Esophagus squamous epithelium (tissue), 5 donors: ENCODE data around the gene SLC24A3. TPM values are rescaled to one million over a fixed set of nuclear protein-coding genes. Genes with fewer than 3 reads are reported as not detected.

Experiments
- DNase-seq: peaks from one replicate; lab custom pipeline; 2025; lab: John Stamatoyannopoulos, UW
- H3K27ac ChIP-seq, 4 donors: fragments of 200-600 bp; sonication (generic); one replicate each; pipeline ENCODE4 v1.5.1; 2016 to 2019; ENCODE audit warnings: mild to moderate bottlenecking in 1 of 4
- H3K27me3 ChIP-seq, 4 donors: fragments of 200-600 bp; sonication (generic); 1 replicate in 3 of 4; 2 replicates in 1 of 4; pipeline versions ENCODE4 v1.5.1 to v1.6.0; 2017 to 2021; ENCODE audit warnings: antibody characterized with exemption in 1 of 4
- H3K36me3 ChIP-seq, 3 donors: fragments of 200-600 bp; sonication (generic); one replicate each; pipeline ENCODE4 v1.5.1; 2016 to 2019
- H3K4me1 ChIP-seq, 3 donors: fragments of 200-600 bp; sonication (generic); one replicate each; pipeline ENCODE4 v1.5.1; 2017 to 2019
- H3K4me3 ChIP-seq, 4 donors: fragments of 200-600 bp; sonication (generic); 1 replicate in 3 of 4; 2 replicates in 1 of 4; pipeline ENCODE4 v1.5.1; 2016 to 2019; ENCODE audit warnings: mild to moderate bottlenecking in 2 of 4, moderate library complexity in 1 of 4
- H3K9me3 ChIP-seq, 3 donors: fragments of 200-600 bp; sonication (generic); one replicate each; pipeline ENCODE4 v1.5.1; 2016 to 2019
- POLR2A ChIP-seq, 4 donors: fragments of 450-650 bp; IDR thresholded peaks; one replicate each; pipeline ENCODE4 v1.6.1; 2017; ENCODE audit warnings: antibody characterized with exemption in 4 of 4, mild to moderate bottlenecking in 4 of 4, moderate library complexity in 3 of 4
- WGBS, 2 donors: methylation state at CpG; one replicate each; pipeline ENCODE4 v1.1.5; 2018; 5-methylcytosine and 5-hydroxymethylcytosine counted together
- intact Hi-C: fragments of 100-400 bp; cut with DNase I; formaldehyde crosslinking; loops from one replicate; pipeline ENCODE4 v1.15.0; 2022
- total RNA-seq, 4 donors: library from RNA; depleted of rRNA; stranded (reverse); fragments of >200 nt; gene quantifications; one replicate each; pipeline ENCODE4 v1.1.0, GENCODE V29; 2016
- TF ChIP-seq, protein P1 (sequence below), 6 experiments: fragments of 450-650 bp in 4 of 6; fragments of 200-600 bp in 2 of 6; sonication (generic) in 2 of 6; IDR thresholded peaks; one replicate each; pipeline ENCODE4 v1.5.1; 2016 to 2019; ENCODE audit warnings: antibody characterized with exemption in 6 of 6, mild to moderate bottlenecking in 4 of 6, moderate library complexity in 4 of 6
- donor health status: DM: yes; HTN: yes; CAD: no.

SLC24A3 gene
- total RNA-seq, 4 donors from 2014 or later, result 3.0 to 8.2 (median 6.1) TPM

DNA sequence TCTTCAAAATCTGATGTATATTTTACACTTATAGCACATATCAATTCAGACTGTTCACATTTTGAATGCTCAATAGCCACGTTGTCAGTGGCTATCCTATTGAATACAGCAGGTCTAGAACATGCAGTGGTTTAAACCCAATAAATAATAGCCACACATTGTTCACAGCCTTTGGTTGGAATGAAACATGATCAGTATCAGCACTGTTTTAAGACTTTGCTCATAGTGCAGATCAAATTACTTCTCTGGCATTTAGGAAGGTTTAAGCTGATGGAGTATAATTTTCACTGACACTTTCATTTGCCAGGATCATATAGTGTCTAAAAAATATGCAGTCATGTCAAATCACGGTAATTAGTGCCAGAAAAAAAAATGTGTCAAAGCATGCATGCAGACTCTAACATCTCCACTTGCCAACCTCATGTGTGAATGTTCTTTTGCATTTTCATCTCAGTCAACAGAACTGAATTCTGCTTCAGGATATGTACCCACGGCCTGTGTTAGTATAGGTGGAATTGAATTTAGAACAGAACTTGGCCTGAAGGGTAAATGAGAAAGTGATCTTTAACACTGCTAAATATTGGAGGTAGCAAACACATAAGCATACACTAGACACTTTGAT, 184.1 kb downstream of the SLC24A3 start:
- TF ChIP-seq, protein P1, sequence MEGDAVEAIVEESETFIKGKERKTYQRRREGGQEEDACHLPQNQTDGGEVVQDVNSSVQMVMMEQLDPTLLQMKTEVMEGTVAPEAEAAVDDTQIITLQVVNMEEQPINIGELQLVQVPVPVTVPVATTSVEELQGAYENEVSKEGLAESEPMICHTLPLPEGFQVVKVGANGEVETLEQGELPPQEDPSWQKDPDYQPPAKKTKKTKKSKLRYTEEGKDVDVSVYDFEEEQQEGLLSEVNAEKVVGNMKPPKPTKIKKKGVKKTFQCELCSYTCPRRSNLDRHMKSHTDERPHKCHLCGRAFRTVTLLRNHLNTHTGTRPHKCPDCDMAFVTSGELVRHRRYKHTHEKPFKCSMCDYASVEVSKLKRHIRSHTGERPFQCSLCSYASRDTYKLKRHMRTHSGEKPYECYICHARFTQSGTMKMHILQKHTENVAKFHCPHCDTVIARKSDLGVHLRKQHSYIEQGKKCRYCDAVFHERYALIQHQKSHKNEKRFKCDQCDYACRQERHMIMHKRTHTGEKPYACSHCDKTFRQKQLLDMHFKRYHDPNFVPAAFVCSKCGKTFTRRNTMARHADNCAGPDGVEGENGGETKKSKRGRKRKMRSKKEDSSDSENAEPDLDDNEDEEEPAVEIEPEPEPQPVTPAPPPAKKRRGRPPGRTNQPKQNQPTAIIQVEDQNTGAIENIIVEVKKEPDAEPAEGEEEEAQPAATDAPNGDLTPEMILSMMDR (IDR thresholded peaks at IDR 0.05), result no peak
- TF ChIP-seq POLR2A (IDR thresholded peaks at IDR 0.05), result no peak
- H3K4me3 ChIP-seq, result no peak overlapping the region
- 23 to 24% methylated on average over 3 of the region's 3 CpGs for whole genome bisulfite sequencing, 2 donors
- no peaks in the 10 kb centered on the region for H3K36me3 ChIP-seq
- no peak overlapping the region for H3K27ac ChIP-seq
- intact Hi-C loops, result no loop called here
- no peaks in the 10 kb centered on the region for H3K4me1 ChIP-seq
- no peaks in the 10 kb centered on the region for H3K9me3 ChIP-seq
- H3K27me3 ChIP-seq, result no peaks in the 10 kb centered on the region
- no peak for DNase-seq

DNA sequence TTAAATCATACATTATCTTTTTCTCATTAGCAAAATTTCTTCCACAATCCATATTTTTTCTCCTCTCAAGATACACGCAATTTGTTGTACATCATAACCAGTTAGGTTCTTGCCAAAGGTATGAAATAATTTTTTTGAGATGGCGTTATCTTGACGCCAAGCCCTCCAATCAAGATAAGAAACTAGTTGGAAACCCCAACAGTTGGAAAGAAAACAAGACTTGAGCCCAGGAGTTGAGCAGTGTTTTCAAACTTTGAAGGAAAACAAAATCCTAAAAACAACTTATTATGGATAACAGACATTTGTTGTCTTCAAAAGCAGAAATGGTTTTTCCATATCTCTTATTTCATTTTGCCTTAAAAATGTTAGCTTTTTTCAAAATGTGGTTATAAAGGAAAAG, 184.8 kb downstream of the SLC24A3 start:
- H3K27ac ChIP-seq, result no peak overlapping the region
- intact Hi-C loops, result no loop called here
- H3K27me3 ChIP-seq, result no peaks in the 10 kb centered on the region
- 72 to 77% methylated on average over 3 of the region's 3 CpGs for WGBS, 2 donors
- no peak overlapping the region for H3K4me3 ChIP-seq
- no peaks in the 10 kb centered on the region for H3K4me1 ChIP-seq
- no peak for TF ChIP-seq POLR2A (IDR thresholded peaks at IDR 0.05)
- TF ChIP-seq, protein P1 (IDR thresholded peaks at IDR 0.05), result no peak
- DNase-seq, result no peak
- no peaks in the 10 kb centered on the region for H3K36me3 ChIP-seq
- no peaks in the 10 kb centered on the region for H3K9me3 ChIP-seq

DNA sequence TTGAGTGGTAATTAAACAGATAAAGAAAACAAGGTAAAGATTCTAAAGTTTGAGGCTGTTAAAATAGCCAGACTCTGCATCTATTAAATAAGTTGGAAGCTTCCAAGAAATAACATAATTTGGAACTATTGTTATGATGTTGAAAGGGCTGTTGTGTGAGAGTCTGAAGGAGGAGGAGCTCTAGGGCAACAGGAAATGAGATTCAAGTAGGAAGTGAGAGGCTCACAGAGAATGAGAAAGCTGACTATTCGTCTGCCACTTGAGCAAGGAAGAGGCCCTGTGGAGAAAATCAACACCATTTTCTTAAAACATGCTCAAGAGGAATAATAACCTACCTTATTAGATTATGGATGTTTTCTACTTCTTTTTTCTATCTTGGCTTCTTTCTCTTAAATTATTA, 185.2 kb downstream of the SLC24A3 start:
- Histone ChIP-seq H3K27ac (no peak overlapping the region), H3K4me3 (no peak overlapping the region), H3K4me1 (no peaks in the 10 kb centered on the region), H3K9me3 (no peaks in the 10 kb centered on the region), H3K36me3 (no peaks in the 10 kb centered on the region), H3K27me3 (no peaks in the 10 kb centered on the region)
- intact Hi-C loops, result no loop called here
- DNase-seq, result no peak
- 46 to 48% methylated on average over 1 of the region's 1 CpG for WGBS, 2 donors
- TF ChIP-seq POLR2A (IDR thresholded peaks at IDR 0.05), result no peak
- TF ChIP-seq, protein P1 (IDR thresholded peaks at IDR 0.05), result no peak

DNA sequence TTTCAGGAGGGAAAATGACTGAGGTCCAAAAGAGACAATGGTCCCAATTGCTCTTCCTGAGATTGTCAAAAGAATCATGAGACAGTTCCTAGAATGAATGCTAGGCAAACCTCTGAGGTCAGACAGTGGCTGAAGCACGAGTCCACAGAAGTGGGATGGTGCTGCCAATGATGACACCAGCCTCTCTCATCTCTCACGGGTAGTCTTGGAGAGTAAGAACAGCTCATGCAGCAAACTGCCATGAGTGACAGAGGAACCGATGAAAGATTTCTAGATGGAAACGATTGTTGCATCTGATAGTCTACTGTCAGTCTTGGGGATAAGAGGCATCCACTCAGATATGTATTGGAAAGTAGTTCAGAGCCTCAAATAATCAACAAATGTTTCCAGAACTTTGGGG, 188.7 kb downstream of the SLC24A3 start:
- intact Hi-C loops, result no loop called here
- no peaks in the 10 kb centered on the region for H3K9me3 ChIP-seq
- H3K4me1 ChIP-seq, result no peaks in the 10 kb centered on the region
- TF ChIP-seq, protein P1 (IDR thresholded peaks at IDR 0.05), result no peak
- TF ChIP-seq POLR2A (IDR thresholded peaks at IDR 0.05), result no peak
- WGBS, 2 donors, result 36 to 65% methylated on average over 4 of the region's 4 CpGs
- H3K4me3 ChIP-seq, result no peak overlapping the region
- H3K27me3 ChIP-seq, result no peaks in the 10 kb centered on the region
- no peak overlapping the region for H3K27ac ChIP-seq
- H3K36me3 ChIP-seq, result no peaks in the 10 kb centered on the region
- DNase-seq, result no peak

DNA sequence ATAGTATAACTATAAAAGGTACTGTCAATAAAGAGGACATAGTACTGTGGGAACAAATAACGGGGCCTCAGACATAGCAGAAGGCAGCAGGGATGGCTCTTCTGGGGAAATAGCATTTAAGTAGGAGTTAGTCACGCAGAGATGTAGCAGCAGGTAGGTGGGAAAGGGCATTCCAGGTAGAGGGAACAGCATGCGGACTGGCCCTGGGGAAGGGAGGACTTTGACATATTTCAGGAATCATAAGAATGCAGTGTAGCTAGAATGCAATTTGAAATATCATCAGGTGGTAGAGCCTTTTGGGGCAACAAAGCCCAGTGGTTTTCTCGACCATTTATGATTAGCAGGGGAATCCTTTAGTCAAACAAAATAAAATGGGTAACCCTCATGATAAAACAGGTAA, 191.1 kb downstream of the SLC24A3 start:
- H3K4me3 ChIP-seq, result no peak overlapping the region
- intact Hi-C loops, result no loop called here
- H3K9me3 ChIP-seq, result no peaks in the 10 kb centered on the region
- H3K27ac ChIP-seq, result no peak overlapping the region
- 78 to 84% methylated on average over 4 of the region's 4 CpGs for WGBS, 2 donors
- H3K27me3 ChIP-seq, result no peaks in the 10 kb centered on the region
- TF ChIP-seq POLR2A (IDR thresholded peaks at IDR 0.05), result no peak
- TF ChIP-seq, protein P1 (IDR thresholded peaks at IDR 0.05), result no peak
- no peaks in the 10 kb centered on the region for H3K36me3 ChIP-seq
- DNase-seq, result no peak
- peaks cover 0 to 17% (median 0%) of the 10 kb centered on the region in 3 donors for H3K4me1 ChIP-seq
